ENCODE data around the gene DUOX1. TPM values are rescaled to one million over a fixed set of nuclear protein-coding genes. Genes with fewer than 3 reads are reported as not detected.

The DUOX1 gene
- total RNA-seq, 1 donor from 2014 or later: 98.7 TPM

GRCh38 chr15:45140557-45141250 lies 10.9 kb downstream of the DUOX1 start:
- Histone ChIP-seq H3K4me3 (no peak overlapping the region), H3K4me1 (peaks cover under 1% of the 10 kb centered on the region), H3K27ac (no peak overlapping the region), H3K9me3 (no peaks in the 10 kb centered on the region), H3K36me3 (no peaks in the 10 kb centered on the region), H3K27me3 (no peaks in the 10 kb centered on the region)
- intact Hi-C loops (cut with DNase I): no loop called here
- DNase-seq (ENCODE audit: extremely low spot score in 2 of 2): no peak
- TF ChIP-seq POLR2A (IDR thresholded peaks at IDR 0.05) (no peak), CTCF (IDR thresholded peaks at IDR 0.05) (no peak), POLR2AphosphoS5 (IDR thresholded peaks at IDR 0.05; ENCODE audit: insufficient read depth in 1 of 2, low read depth in 1 of 2) (no peak)

GRCh38 chr15:45141386-45141785 lies 11.6 kb downstream of the DUOX1 start:
- peaks cover 4% of the 10 kb centered on the region for H3K4me1 ChIP-seq
- no peaks in the 10 kb centered on the region for H3K27me3 ChIP-seq
- intact Hi-C loops (cut with DNase I): no loop called here
- H3K27ac ChIP-seq: no peak overlapping the region
- H3K9me3 ChIP-seq: no peaks in the 10 kb centered on the region
- H3K4me3 ChIP-seq: no peak overlapping the region
- TF ChIP-seq POLR2A (IDR thresholded peaks at IDR 0.05): no peak
- no peak for TF ChIP-seq POLR2AphosphoS5 (IDR thresholded peaks at IDR 0.05; ENCODE audit: insufficient read depth in 1 of 2, low read depth in 1 of 2)
- no peak for TF ChIP-seq CTCF (IDR thresholded peaks at IDR 0.05)
- no peak for DNase-seq (ENCODE audit: extremely low spot score in 2 of 2)
- no peaks in the 10 kb centered on the region for H3K36me3 ChIP-seq

- Histone ChIP-seq H3K36me3 (no peaks in the 10 kb centered on the region), H3K4me3 (no peak overlapping the region)
Observed at GRCh38 chr15:45143056-45143455, 13.3 kb downstream of the DUOX1 start.

GRCh38 chr15:45143946-45144345 lies 14.2 kb downstream of the DUOX1 start:
- no peak for TF ChIP-seq POLR2AphosphoS5 (IDR thresholded peaks at IDR 0.05; ENCODE audit: insufficient read depth in 1 of 2, low read depth in 1 of 2)
- no peak for TF ChIP-seq CTCF (IDR thresholded peaks at IDR 0.05)
- no peak for TF ChIP-seq POLR2A (IDR thresholded peaks at IDR 0.05)
- intact Hi-C loops (cut with DNase I): no loop called here
- no peaks in the 10 kb centered on the region for H3K9me3 ChIP-seq
- no peaks in the 10 kb centered on the region for H3K27me3 ChIP-seq
- DNase-seq (ENCODE audit: extremely low spot score in 2 of 2): no peak
- H3K4me3 ChIP-seq: no peak overlapping the region
- H3K36me3 ChIP-seq: no peaks in the 10 kb centered on the region
- H3K27ac ChIP-seq: no peak overlapping the region
- H3K4me1 ChIP-seq: peaks cover 4% of the 10 kb centered on the region

More at GRCh38 chr15:45143056-45143455, 13.3 kb downstream of the DUOX1 start:
- TF ChIP-seq POLR2A (IDR thresholded peaks at IDR 0.05): no peak
- TF ChIP-seq POLR2AphosphoS5 (IDR thresholded peaks at IDR 0.05; ENCODE audit: insufficient read depth in 1 of 2, low read depth in 1 of 2): no peak
- no peak for TF ChIP-seq CTCF (IDR thresholded peaks at IDR 0.05)
- intact Hi-C loops (cut with DNase I): no loop called here
- no peak overlapping the region for H3K27ac ChIP-seq
- DNase-seq (ENCODE audit: extremely low spot score in 2 of 2): no peak
- no peaks in the 10 kb centered on the region for H3K9me3 ChIP-seq
- peaks cover 4% of the 10 kb centered on the region for H3K4me1 ChIP-seq
- H3K27me3 ChIP-seq: no peaks in the 10 kb centered on the region

- no peak overlapping the region for H3K4me3 ChIP-seq
- no peaks in the 10 kb centered on the region for H3K27me3 ChIP-seq
- H3K9me3 ChIP-seq: no peaks in the 10 kb centered on the region
- TF ChIP-seq POLR2A (IDR thresholded peaks at IDR 0.05) (no peak), POLR2AphosphoS5 (IDR thresholded peaks at IDR 0.05; ENCODE audit: insufficient read depth in 1 of 2, low read depth in 1 of 2) (no peak), CTCF (IDR thresholded peaks at IDR 0.05) (no peak)
- H3K4me1 ChIP-seq: peaks cover 4% of the 10 kb centered on the region
- H3K27ac ChIP-seq: no peak overlapping the region
- H3K36me3 ChIP-seq: no peaks in the 10 kb centered on the region
- no peak for DNase-seq (ENCODE audit: extremely low spot score in 2 of 2)
- intact Hi-C loops (cut with DNase I): no loop called here
Observed at GRCh38 chr15:45144775-45145174, 15.0 kb downstream of the DUOX1 start.
